ENCODE measurements around the gene AGO4. TPM values are rescaled to one million over a fixed set of nuclear protein-coding genes. Genes with fewer than 3 reads are reported as not detected.

AGO4 gene
- total and polyA plus RNA-seq, 2 of the 8 experiments (the other 6 are each of a cell fraction or from before 2014, with no cell fraction given): 5.5 to 7.7 TPM

DNA sequence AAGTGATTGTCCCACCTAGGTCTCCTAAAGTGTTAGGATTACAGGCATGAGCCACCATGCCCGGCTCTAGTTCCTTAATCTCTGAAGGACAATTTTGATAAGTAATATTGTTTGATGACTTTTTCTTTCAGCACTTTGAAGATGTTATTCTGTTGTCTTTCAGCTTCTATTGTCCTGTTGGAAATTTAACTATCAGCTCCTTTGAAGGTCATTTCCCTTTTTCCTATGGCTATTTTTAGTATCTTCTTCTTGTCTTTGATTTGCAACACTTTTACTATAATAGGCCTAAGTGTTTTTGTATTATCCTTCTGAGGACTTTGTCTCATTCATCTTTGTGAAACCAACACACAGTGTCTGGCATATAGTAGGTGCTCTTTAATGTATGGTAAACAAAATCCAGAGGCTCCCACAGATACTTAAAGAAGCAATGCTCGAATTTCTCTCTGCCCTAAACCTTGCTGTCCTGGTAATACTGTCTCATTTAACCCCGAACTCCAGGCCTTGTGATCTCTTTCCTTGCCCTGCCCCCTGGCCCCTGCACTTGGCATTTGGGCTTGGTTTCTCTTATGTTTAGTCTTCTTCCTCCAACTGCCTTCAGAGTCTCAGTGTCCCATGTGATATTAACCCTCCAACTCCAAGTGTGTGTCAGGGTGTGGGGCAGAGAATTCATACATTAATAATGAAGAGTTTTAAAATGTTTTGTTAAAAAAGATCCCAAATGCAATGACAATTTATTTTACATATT lies 56.2 kb downstream of the AGO4 start:
- CTCF ChIA-PET (ENCODE audit: partially characterized antibody): interaction anchor here (2.7 kb wide), 1 partner anchor 18 kb away, joined by 10 read pairs; no protein-coding TSS in a partner anchor
- POLR2A ChIA-PET (ENCODE audit: partially characterized antibody): no interaction called here
- TF ChIP-seq POLR2AphosphoS5 (IDR thresholded peaks at IDR 0.05; ENCODE audit: low read depth, low read length) (no peak), SP2 (IDR thresholded peaks at IDR 0.05; ENCODE audit: low read length) (no peak), CHD1 (IDR thresholded peaks at IDR 0.05; ENCODE audit: low read depth, low read length) (no peak), BRCA1 (IDR thresholded peaks at IDR 0.05; ENCODE audit: low read depth, low read length) (no peak), E2F6 (IDR thresholded peaks at IDR 0.05) (no peak), JUND (IDR thresholded peaks at IDR 0.05; ENCODE audit: low read length) (no peak), ATF3 (IDR thresholded peaks at IDR 0.05; ENCODE audit: insufficient read depth, low read depth, low read length) (no peak), MAFK (IDR thresholded peaks at IDR 0.05; ENCODE audit: low read depth, low read length) (no peak), HDAC2 (IDR thresholded peaks at IDR 0.05; ENCODE audit: borderline replicate concordance in 1 of 2, low read depth in 2 of 2, low read length in 2 of 2) (no peak), CTBP2 (IDR thresholded peaks at IDR 0.05; ENCODE audit: borderline replicate concordance, insufficient read depth, insufficient read length, low read length) (no peak), POLR2A (IDR thresholded peaks at IDR 0.05; ENCODE audit: control extremely low read depth in 1 of 2, low read depth in 2 of 2, low read length in 2 of 2) (no peak), TAF7 (optimal IDR thresholded peaks at IDR 0.05; ENCODE audit: borderline replicate concordance, low read depth, low read length) (no peak)

More for the DNA sequence above, 56.2 kb downstream of the AGO4 start:
- H2BK20ac ChIP-seq (ENCODE audit: low read length): no peak overlapping the region
- 92% methylated on average over 3 of the region's 3 CpGs; no CpG with 5 or more reads in 1 of the 2 experiments for WGBS, 2 experiments (ENCODE audit: extremely low coverage in 1 of 2, insufficient coverage in 1 of 2, insufficient read length in 1 of 2, insufficient replicate concordance in 2 of 2, low coverage in 1 of 2, low lambda C conversion rate in 2 of 2, missing lambda C conversion rate in 1 of 2)
- H2BK12ac ChIP-seq (ENCODE audit: low read depth, low read length): no peak overlapping the region
- H3K36me3 ChIP-seq (ENCODE audit: control insufficient read depth in 2 of 4, insufficient read depth in 4 of 4, low read length in 3 of 4): no peaks in the 10 kb centered on the region
- no peaks in the 10 kb centered on the region for H3K79me2 ChIP-seq (ENCODE audit: control insufficient read depth in 1 of 2, insufficient read depth in 2 of 2, low read length in 2 of 2)
- no peak overlapping the region for H4K5ac ChIP-seq (ENCODE audit: insufficient read length, low read depth, low read length)
- H2AK5ac ChIP-seq (ENCODE audit: low read depth, low read length): no peak overlapping the region
- H3K4me2 ChIP-seq (ENCODE audit: insufficient read depth in 1 of 2, low read depth in 2 of 2, low read length in 2 of 2): no peak overlapping the region
- no peaks in the 10 kb centered on the region for H3K4me1 ChIP-seq (replicated peaks in 1 of 4; ENCODE audit: control insufficient read depth in 3 of 4, insufficient read depth in 4 of 4, low read length in 3 of 4)
- H3K23me2 ChIP-seq (ENCODE audit: low read depth, low read length): no peaks in the 10 kb centered on the region; the same call in 1 of the 2 replicates
- H3K56ac ChIP-seq (replicated peaks; ENCODE audit: insufficient read length, low read depth, low read length): no peak overlapping the region
- no peaks in the 10 kb centered on the region for H3K9me3 ChIP-seq (ENCODE audit: insufficient read depth in 2 of 2, low read depth in 1 of 2, low read length in 1 of 2)
- DNase-seq (ENCODE audit: low read depth in 1 of 2, low spot score in 2 of 2) (no peak), FAIRE-seq (no peak)
- no peak overlapping the region for H3K23ac ChIP-seq (ENCODE audit: insufficient read length)
- no peak overlapping the region for H3K4ac ChIP-seq (replicated peaks; ENCODE audit: insufficient read length, low read depth, low read length)
- no peak overlapping the region for H3K27ac ChIP-seq (ENCODE audit: low read depth, low read length)
- no peak overlapping the region for H2BK15ac ChIP-seq (ENCODE audit: low read length)
- no peak overlapping the region for H4K8ac ChIP-seq (ENCODE audit: extremely low read depth, insufficient read depth, low read length)
- no peaks in the 10 kb centered on the region for H3K27me3 ChIP-seq (replicated peaks in 1 of 4; ENCODE audit: control insufficient read depth in 3 of 4, extremely low read depth in 1 of 4, insufficient read depth in 3 of 4, low read length in 3 of 4)
- H4K20me1 ChIP-seq (replicated peaks in 1 of 2; ENCODE audit: control insufficient read depth in 1 of 2, insufficient read depth in 2 of 2, low read length in 2 of 2): no peaks in the 10 kb centered on the region
- no peaks in the 10 kb centered on the region for H3K79me1 ChIP-seq (ENCODE audit: low read depth, low read length)
- no peak overlapping the region for H2AFZ ChIP-seq (ENCODE audit: low read length)
- H3K9ac ChIP-seq (replicated peaks in 1 of 4; ENCODE audit: extremely low read depth in 1 of 4, low read depth in 3 of 4, low read length in 3 of 4): no peak overlapping the region
- H2BK5ac ChIP-seq (ENCODE audit: low read depth, low read length): no peak overlapping the region
- no peak overlapping the region for H3K4me3 ChIP-seq (ENCODE audit: extremely low read depth in 1 of 4, insufficient read depth in 2 of 4, low read depth in 3 of 4, low read length in 4 of 4)
- no peak overlapping the region for H4K91ac ChIP-seq (replicated peaks; ENCODE audit: insufficient read length, low read length)
- H2BK120ac ChIP-seq (replicated peaks; ENCODE audit: low read depth, low read length): no peak overlapping the region
- H3K18ac ChIP-seq (ENCODE audit: extremely low read depth, low read length): no peak overlapping the region
- no peak overlapping the region for H3K14ac ChIP-seq (ENCODE audit: insufficient read length)

Measured in H1 (cell line).